ENCODE results near the gene SIGLEC6.

DNA sequence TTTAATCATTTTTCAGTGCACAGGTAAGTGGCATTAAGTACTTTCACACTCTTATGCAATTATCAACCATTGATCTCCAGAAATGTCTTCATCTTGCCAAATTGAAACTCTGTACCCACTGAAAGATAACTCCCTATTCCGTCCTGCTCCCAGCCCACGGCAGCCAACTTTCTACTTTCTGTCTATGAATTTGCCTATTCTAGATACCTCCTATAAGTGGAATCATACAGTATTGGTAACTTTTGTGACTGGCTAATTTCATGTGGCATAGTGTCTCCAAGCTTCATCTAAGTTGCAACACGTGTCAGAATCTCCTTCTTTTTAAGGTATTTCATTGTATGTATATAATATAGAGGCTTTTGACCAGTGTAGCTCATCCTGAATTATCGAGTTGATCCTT is 58.9 kb downstream of the SIGLEC6 start:
- TF ChIP-seq, protein P1, sequence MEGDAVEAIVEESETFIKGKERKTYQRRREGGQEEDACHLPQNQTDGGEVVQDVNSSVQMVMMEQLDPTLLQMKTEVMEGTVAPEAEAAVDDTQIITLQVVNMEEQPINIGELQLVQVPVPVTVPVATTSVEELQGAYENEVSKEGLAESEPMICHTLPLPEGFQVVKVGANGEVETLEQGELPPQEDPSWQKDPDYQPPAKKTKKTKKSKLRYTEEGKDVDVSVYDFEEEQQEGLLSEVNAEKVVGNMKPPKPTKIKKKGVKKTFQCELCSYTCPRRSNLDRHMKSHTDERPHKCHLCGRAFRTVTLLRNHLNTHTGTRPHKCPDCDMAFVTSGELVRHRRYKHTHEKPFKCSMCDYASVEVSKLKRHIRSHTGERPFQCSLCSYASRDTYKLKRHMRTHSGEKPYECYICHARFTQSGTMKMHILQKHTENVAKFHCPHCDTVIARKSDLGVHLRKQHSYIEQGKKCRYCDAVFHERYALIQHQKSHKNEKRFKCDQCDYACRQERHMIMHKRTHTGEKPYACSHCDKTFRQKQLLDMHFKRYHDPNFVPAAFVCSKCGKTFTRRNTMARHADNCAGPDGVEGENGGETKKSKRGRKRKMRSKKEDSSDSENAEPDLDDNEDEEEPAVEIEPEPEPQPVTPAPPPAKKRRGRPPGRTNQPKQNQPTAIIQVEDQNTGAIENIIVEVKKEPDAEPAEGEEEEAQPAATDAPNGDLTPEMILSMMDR (IDR thresholded peaks at IDR 0.05): no peak
- no peak for TF ChIP-seq POLR2A (IDR thresholded peaks at IDR 0.05)

Measured in esophagus squamous epithelium (tissue), 4 donors.